H1 (cell line): ENCODE measurements around the gene OR1L8. TPM values are rescaled to one million over a fixed set of nuclear protein-coding genes. Genes with fewer than 3 reads are reported as not detected.

Experiments used
- CHD1 ChIP-seq: IDR thresholded peaks from 2 replicates; pipeline ENCODE4 v1.6.1; 2012; ENCODE audit warnings: low read depth, low read length, improper control_type of control experiment
- CHD7 ChIP-seq: fragments of 300-600 bp; sonication (generic); IDR thresholded peaks from 2 replicates; pipeline ENCODE4 v1.7.1; 2012; ENCODE audit warnings: low read length, moderate library complexity, mild to moderate bottlenecking, inconsistent platforms; ENCODE audit not compliant: insufficient replicate concordance
- E2F6 ChIP-seq: IDR thresholded peaks from 2 replicates; pipeline ENCODE4 v1.6.1; 2012; ENCODE audit warnings: inconsistent platforms
- HDAC2 ChIP-seq, 2 experiments: fragments of 300-600 bp in 1 of 2; sonication (generic) in 1 of 2; IDR thresholded peaks; 2 replicates each; pipeline ENCODE4 v1.6.1; 2011 to 2012; ENCODE audit warnings: low read depth in 2 of 2, low read length in 2 of 2, mild to moderate bottlenecking in 2 of 2, moderate library complexity in 2 of 2, borderline replicate concordance in 1 of 2, inconsistent platforms in 1 of 2
- RNF2 ChIP-seq: fragments of 200-900, 300-1000 bp; sonication (generic); IDR thresholded peaks from 2 replicates; pipeline ENCODE4 v1.7.1; 2016; ENCODE audit warnings: borderline replicate concordance, low read depth, mild to moderate bottlenecking, antibody characterized with exemption, low read length; ENCODE audit not compliant: poor library complexity, severe bottlenecking; ENCODE audit errors: missing control alignments
- SIRT6 ChIP-seq: IDR thresholded peaks from one replicate; pipeline ENCODE4 v1.7.1; 2012; ENCODE audit warnings: low read length, inconsistent platforms
- SIX5 ChIP-seq: IDR thresholded peaks from 2 replicates; pipeline ENCODE4 v1.6.1; 2011; ENCODE audit warnings: mild to moderate bottlenecking, low read depth, low read length
- SUZ12 ChIP-seq: fragments of 200-600 bp; sonication (generic); IDR thresholded peaks from 2 replicates; pipeline ENCODE4 v1.6.1; 2012; ENCODE audit warnings: mild to moderate bottlenecking, inconsistent platforms, low read length, moderate library complexity, mixed read lengths
- polyA plus RNA-seq, 7 experiments: library from polyadenylated mRNA; depleted of rRNA in 3 of 7; stranded (reverse) in 5 of 7; unstranded in 2 of 7; fragments of >200 nt in 5 of 7; fragments of 200-250 nt in 2 of 7; gene quantifications; 1 replicate in 5 of 7; 2 replicates in 1 of 7; 4 replicates in 1 of 7; pipeline versions ENCODE4 v1.2.1 to v1.2.3, GENCODE V29; 2011 to 2013; ENCODE audit warnings: missing spikeins in 2 of 7, mixed read lengths in 2 of 7
- total RNA-seq: library from RNA; stranded (reverse); fragmentation: NEBNext Ultra II Directional; extraction: Animal tissue kit (Norgen Biotek cat#: 25700); gene quantifications from 2 replicates; pipeline ENCODE4 v1.2.1, GENCODE V29; 2021
- TF ChIP-seq, protein P1 (sequence below): IDR thresholded peaks from 2 replicates; pipeline ENCODE4 v1.6.1; 2011; ENCODE audit warnings: low read depth, mild to moderate bottlenecking, low read length; ENCODE audit not compliant: insufficient read depth

Gene OR1L8
- total and polyA plus RNA-seq, 2 of the 8 experiments (the other 6 are each of a cell fraction or from before 2014, with no cell fraction given) = not detected

- TF ChIP-seq CHD7 (no peak), SUZ12 (no peak), RNF2 (no peak), HDAC2 (IDR thresholded peaks at IDR 0.05; ENCODE audit: borderline replicate concordance in 1 of 2, low read depth in 2 of 2, low read length in 2 of 2) (no peak), E2F6 (no peak), SIX5 (no peak), CHD1 (no peak), SIRT6 (no peak)
- TF ChIP-seq, protein P1, sequence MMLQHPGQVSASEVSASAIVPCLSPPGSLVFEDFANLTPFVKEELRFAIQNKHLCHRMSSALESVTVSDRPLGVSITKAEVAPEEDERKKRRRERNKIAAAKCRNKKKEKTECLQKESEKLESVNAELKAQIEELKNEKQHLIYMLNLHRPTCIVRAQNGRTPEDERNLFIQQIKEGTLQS = no peak
Measured at GRCh38 chr9:122579874-122580273, 3.3 kb downstream of the OR1L8 start (continued).
